SK-N-MC (cell line): Measurements from ENCODE around the gene SELP.

ENCODE experiments used
- DNase-seq: peaks from one replicate; pipeline ENCODE4 v3.0.0-alpha.2; 2011; ENCODE audit warnings: low read depth, low spot score
- H3K27ac ChIP-seq: fragments of 200-600 bp; sonication (generic); 2 replicates; pipeline ENCODE4 v1.5.1; 2016; ENCODE audit warnings: mixed run types
- H3K36me3 ChIP-seq: fragments of 200-600 bp; sonication (generic); 2 replicates; pipeline ENCODE4 v1.6.1; 2017; ENCODE audit warnings: antibody characterized with exemption, low read length, mixed read lengths; ENCODE audit not compliant: insufficient read depth
- H3K4me3 ChIP-seq: fragments of 200-600 bp; sonication (generic); 2 replicates; pipeline ENCODE4 v1.5.1; 2016
- H3K9ac ChIP-seq: fragments of 200-600 bp; sonication (generic); 2 replicates; pipeline ENCODE4 v1.8.0; 2017; ENCODE audit warnings: mixed run types, mixed read lengths; ENCODE audit not compliant: insufficient read length
- H3K9me3 ChIP-seq: fragments of 200-600 bp; sonication (generic); 2 replicates; pipeline ENCODE4 v1.6.1; 2017; ENCODE audit warnings: low read depth, mild to moderate bottlenecking, antibody characterized with exemption, low read length, moderate library complexity, mixed read lengths
- EZH2 ChIP-seq: fragments of 200-600 bp; sonication (generic); IDR thresholded peaks from one replicate; pipeline ENCODE4 v1.6.1; 2017; ENCODE audit warnings: antibody characterized with exemption
- FOXP2 ChIP-seq: optimal IDR thresholded peaks from 2 replicates; pipeline ENCODE3; 2011; ENCODE audit warnings: mild to moderate bottlenecking, moderate library complexity; ENCODE audit not compliant: insufficient read depth; ENCODE audit errors: extremely low read length, control extremely low read depth
- POLR2AphosphoS5 ChIP-seq: IDR thresholded peaks from 2 replicates; pipeline ENCODE4 v1.6.1; 2012; ENCODE audit warnings: mild to moderate bottlenecking, low read depth, low read length, borderline replicate concordance

The SELP gene

DNA sequence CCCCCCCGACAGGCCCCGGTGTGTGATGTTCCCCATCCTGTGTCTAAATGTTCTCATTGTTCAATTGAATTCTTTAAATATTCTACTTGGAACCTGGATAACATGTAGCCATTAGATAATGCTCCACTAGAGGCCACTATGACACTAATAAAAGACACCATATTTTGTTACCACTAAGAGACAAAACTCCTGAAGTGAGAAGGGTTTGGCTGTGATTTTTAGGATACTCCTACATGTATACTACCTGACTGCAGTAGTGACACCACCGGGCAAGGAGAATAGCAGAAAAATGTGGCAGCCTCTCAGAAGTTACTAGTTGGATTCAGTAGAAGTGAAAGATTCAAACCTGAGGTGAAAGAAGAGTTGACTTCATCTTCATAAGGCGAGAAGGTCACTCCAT lies 79.6 kb downstream of the SELP start:
- TF ChIP-seq FOXP2: no peak
- Histone ChIP-seq H3K9me3 (no peaks in the 10 kb centered on the region), H3K4me3 (no peak overlapping the region), H3K9ac (no peak overlapping the region), H3K27ac (no peak overlapping the region), H3K36me3 (no peaks in the 10 kb centered on the region)
- DNase-seq: no peak

- DNase-seq: no peak
- Histone ChIP-seq H3K9ac (no peak overlapping the region), H3K36me3 (no peaks in the 10 kb centered on the region), H3K27ac (no peak overlapping the region), H3K4me3 (no peak overlapping the region), H3K9me3 (no peaks in the 10 kb centered on the region)
- no peak for TF ChIP-seq POLR2AphosphoS5
These were observed 81.6 kb downstream of the SELP start for GRCh38 chr1:169548282-169548681.

- H3K9ac ChIP-seq: no peak overlapping the region
- TF ChIP-seq FOXP2: no peak
- TF ChIP-seq POLR2AphosphoS5: no peak
- H3K27ac ChIP-seq: no peak overlapping the region
- H3K9me3 ChIP-seq: no peaks in the 10 kb centered on the region
- H3K36me3 ChIP-seq: no peaks in the 10 kb centered on the region
- H3K4me3 ChIP-seq: no peak overlapping the region
- peak; percentile 60 for DNase-seq
These were observed 83.6 kb downstream of the SELP start for GRCh38 chr1:169546087-169546995.

DNA sequence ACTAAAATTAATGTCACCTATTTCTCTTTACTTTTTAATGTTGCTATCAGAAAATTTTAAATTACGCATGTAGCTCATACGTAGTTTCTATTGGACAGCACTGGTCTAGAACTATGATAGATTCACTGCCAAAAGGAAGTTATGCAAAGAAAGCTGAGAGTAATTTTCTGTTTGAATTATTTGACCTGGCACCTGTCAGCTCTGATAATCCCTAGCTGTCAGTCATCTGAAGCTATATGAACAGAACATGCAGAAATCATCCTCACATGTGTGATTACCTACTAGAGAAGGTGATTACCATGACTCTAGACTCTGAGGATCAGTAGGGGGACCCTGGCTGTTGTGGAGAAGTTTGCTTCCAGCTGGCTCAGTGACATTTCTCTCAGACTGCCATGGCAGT lies 84.5 kb downstream of the SELP start:
- H3K27ac ChIP-seq: no peak overlapping the region
- H3K9me3 ChIP-seq: no peaks in the 10 kb centered on the region
- no peak for DNase-seq
- no peak overlapping the region for H3K4me3 ChIP-seq
- TF ChIP-seq POLR2AphosphoS5 (no peak), FOXP2 (no peak), EZH2 (no peak)
- no peak overlapping the region for H3K9ac ChIP-seq
- H3K36me3 ChIP-seq: no peaks in the 10 kb centered on the region

GRCh38 chr1:169538998-169539871 lies 90.7 kb downstream of the SELP start:
- TF ChIP-seq POLR2AphosphoS5 (no peak), EZH2 (no peak), FOXP2 (no peak)
- Histone ChIP-seq H3K9ac (no peak overlapping the region), H3K4me3 (no peak overlapping the region), H3K36me3 (no peaks in the 10 kb centered on the region), H3K9me3 (no peaks in the 10 kb centered on the region), H3K27ac (no peak overlapping the region)
- no peak for DNase-seq
